Astrocyte (in vitro differentiated cells and primary cell): Measurements from ENCODE around the gene AASS. TPM values are rescaled to one million over a fixed set of nuclear protein-coding genes. Genes with fewer than 3 reads are reported as not detected.
A peak's percentile ranks its signal among the peaks of the same experiment; 100 is the strongest.

Experiments used
- DNase-seq: peaks from one replicate; pipeline ENCODE4 v3.0.0-alpha.2; 2010; ENCODE audit warnings: low read depth
- FAIRE-seq: peaks from 2 replicates; lab custom pipeline; 2011; peaks lifted over from hg19 to GRCh38; lab: Jason Lieb, UNC
- H2AFZ ChIP-seq: 2 replicates; pipeline ENCODE4 v1.6.0; 2012; ENCODE audit warnings: low read depth, low read length, inconsistent platforms
- H3K27ac ChIP-seq: 2 replicates; pipeline ENCODE4 v1.5.1; 2011; ENCODE audit warnings: low read depth, low read length, inconsistent platforms
- H3K27me3 ChIP-seq: 2 replicates; pipeline ENCODE4 v1.6.0; 2011; ENCODE audit warnings: low read length, inconsistent platforms; ENCODE audit not compliant: insufficient read depth
- H3K36me3 ChIP-seq: 2 replicates; pipeline ENCODE4 v1.5.1; 2011; ENCODE audit warnings: low read length, inconsistent platforms; ENCODE audit not compliant: insufficient read depth
- H3K4me1 ChIP-seq: 2 replicates; pipeline ENCODE4 v1.5.1; 2011; ENCODE audit warnings: low read length, inconsistent platforms; ENCODE audit not compliant: insufficient read depth
- H3K4me2 ChIP-seq: 2 replicates; pipeline ENCODE4 v1.6.0; 2012; ENCODE audit warnings: low read length, inconsistent platforms
- H3K4me3 ChIP-seq: 2 replicates; pipeline ENCODE4 v1.5.1; 2011; ENCODE audit warnings: low read depth, mild to moderate bottlenecking, low read length, inconsistent platforms; ENCODE audit not compliant: insufficient read depth
- H3K79me2 ChIP-seq: 2 replicates; pipeline ENCODE4 v1.6.0; 2012; ENCODE audit warnings: mild to moderate bottlenecking, low read length, inconsistent platforms; ENCODE audit not compliant: insufficient read depth
- H3K9ac ChIP-seq: 2 replicates; pipeline ENCODE4 v1.6.0; 2012; ENCODE audit warnings: mild to moderate bottlenecking, low read length, inconsistent platforms
- H3K9me3 ChIP-seq: 2 replicates; pipeline ENCODE4 v1.5.1; 2012; ENCODE audit warnings: low read depth, mild to moderate bottlenecking, low read length, inconsistent platforms; ENCODE audit not compliant: insufficient read depth
- H4K20me1 ChIP-seq: 2 replicates; pipeline ENCODE4 v1.6.0; 2012; ENCODE audit warnings: low read length, inconsistent platforms; ENCODE audit not compliant: insufficient read depth
- H3K27ac Mint-ChIP-seq: one replicate; pipeline ENCODE4 v1.8.0; 2021; ENCODE audit warnings: mild to moderate bottlenecking, mixed read lengths; ENCODE audit not compliant: unreplicated experiment
- H3K27me3 Mint-ChIP-seq: one replicate; pipeline ENCODE4 v1.8.0; 2021; ENCODE audit warnings: low read depth, mixed read lengths; ENCODE audit not compliant: unreplicated experiment
- H3K36me3 Mint-ChIP-seq: one replicate; pipeline ENCODE4 v1.8.0; 2021; ENCODE audit warnings: low read depth, mixed read lengths; ENCODE audit not compliant: unreplicated experiment
- H3K4me1 Mint-ChIP-seq: one replicate; pipeline ENCODE4 v1.8.0; 2021; ENCODE audit warnings: low read depth, mixed read lengths; ENCODE audit not compliant: unreplicated experiment
- H3K4me3 Mint-ChIP-seq: one replicate; pipeline ENCODE4 v1.8.0; 2021; ENCODE audit warnings: mild to moderate bottlenecking, moderate library complexity, mixed read lengths; ENCODE audit not compliant: unreplicated experiment
- H3K9me3 Mint-ChIP-seq: one replicate; pipeline ENCODE4 v1.8.0; 2021; ENCODE audit warnings: mild to moderate bottlenecking, mixed read lengths; ENCODE audit not compliant: unreplicated experiment
- EZH2 ChIP-seq: IDR thresholded peaks from 2 replicates; pipeline ENCODE4 v1.6.1; 2012; ENCODE audit warnings: mild to moderate bottlenecking, low read length, inconsistent platforms; ENCODE audit not compliant: insufficient read depth
- total RNA-seq: library from RNA; stranded (reverse); gene quantifications from 2 replicates; pipeline ENCODE4 v1.2.1, GENCODE V29; 2021
- TF ChIP-seq, protein P1 (sequence below): IDR thresholded peaks from 2 replicates; pipeline ENCODE4 v1.5.1; 2011; ENCODE audit warnings: low read depth, mild to moderate bottlenecking, inconsistent platforms, low read length, moderate library complexity; ENCODE audit not compliant: insufficient read depth

Gene AASS
- total RNA-seq, 1 donor from 2014 or later = 15.6 TPM

DNA sequence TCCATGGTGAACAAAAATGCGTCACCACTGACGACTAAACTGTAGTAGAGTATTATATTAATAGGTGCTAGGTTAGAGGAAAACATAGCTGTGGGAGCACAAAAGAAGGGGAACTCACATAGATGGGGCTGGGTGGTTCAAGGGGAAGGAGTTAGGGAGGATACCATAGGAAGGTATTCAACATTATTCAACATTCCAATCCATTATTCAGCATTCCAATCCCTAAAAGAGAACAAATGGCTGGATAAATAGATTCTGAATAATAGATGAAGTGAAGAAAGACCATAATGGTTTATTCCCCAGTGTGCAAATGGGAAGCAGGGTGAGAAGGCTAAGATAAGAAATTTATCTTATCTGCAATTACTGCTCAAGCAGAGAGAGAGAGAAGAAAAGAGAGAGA is 61.4 kb downstream of the AASS start:
- Mint-ChIP-seq H3K4me3 (no peak overlapping the region), H3K27ac (no peak overlapping the region), H3K27me3 (no peaks in the 10 kb centered on the region), H3K36me3 (peaks cover 15% of the 10 kb centered on the region), H3K9me3 (no peaks in the 10 kb centered on the region), H3K4me1 (no peaks in the 10 kb centered on the region)
- FAIRE-seq (no peak), DNase-seq (peak; percentile 3)
- Histone ChIP-seq H3K79me2 (no peaks in the 10 kb centered on the region), H3K36me3 (peaks cover 3% of the 10 kb centered on the region), H3K27ac (no peak overlapping the region), H3K4me1 (no peaks in the 10 kb centered on the region), H2AFZ (no peak overlapping the region), H3K9ac (no peak overlapping the region), H3K27me3 (no peaks in the 10 kb centered on the region), H3K4me2 (no peak overlapping the region), H4K20me1 (no peaks in the 10 kb centered on the region), H3K4me3 (no peak overlapping the region), H3K9me3 (no peaks in the 10 kb centered on the region)
- TF ChIP-seq, protein P1, sequence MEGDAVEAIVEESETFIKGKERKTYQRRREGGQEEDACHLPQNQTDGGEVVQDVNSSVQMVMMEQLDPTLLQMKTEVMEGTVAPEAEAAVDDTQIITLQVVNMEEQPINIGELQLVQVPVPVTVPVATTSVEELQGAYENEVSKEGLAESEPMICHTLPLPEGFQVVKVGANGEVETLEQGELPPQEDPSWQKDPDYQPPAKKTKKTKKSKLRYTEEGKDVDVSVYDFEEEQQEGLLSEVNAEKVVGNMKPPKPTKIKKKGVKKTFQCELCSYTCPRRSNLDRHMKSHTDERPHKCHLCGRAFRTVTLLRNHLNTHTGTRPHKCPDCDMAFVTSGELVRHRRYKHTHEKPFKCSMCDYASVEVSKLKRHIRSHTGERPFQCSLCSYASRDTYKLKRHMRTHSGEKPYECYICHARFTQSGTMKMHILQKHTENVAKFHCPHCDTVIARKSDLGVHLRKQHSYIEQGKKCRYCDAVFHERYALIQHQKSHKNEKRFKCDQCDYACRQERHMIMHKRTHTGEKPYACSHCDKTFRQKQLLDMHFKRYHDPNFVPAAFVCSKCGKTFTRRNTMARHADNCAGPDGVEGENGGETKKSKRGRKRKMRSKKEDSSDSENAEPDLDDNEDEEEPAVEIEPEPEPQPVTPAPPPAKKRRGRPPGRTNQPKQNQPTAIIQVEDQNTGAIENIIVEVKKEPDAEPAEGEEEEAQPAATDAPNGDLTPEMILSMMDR = no peak
- no peak for TF ChIP-seq EZH2

DNA sequence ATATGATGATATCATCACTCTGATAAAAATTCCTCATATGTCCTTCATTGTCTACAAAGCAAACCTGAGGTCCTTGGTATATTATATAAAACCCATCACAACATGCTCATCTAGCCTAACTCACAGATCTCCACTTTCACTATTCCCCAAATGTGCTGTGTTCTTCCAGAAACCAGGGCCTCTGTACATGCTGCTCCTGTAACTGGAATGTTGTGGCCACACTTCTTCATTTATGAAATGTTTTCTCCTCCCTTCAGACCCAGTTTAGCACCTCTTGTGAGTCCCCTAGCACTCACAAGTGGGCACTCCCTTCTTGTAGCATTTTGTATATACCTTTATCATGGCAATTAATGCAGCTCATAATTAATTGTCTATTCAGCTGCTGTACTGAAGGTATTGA is 61.9 kb downstream of the AASS start:
- Mint-ChIP-seq H3K4me3 (no peak overlapping the region), H3K27me3 (no peaks in the 10 kb centered on the region), H3K4me1 (no peaks in the 10 kb centered on the region), H3K36me3 (peaks cover 20% of the 10 kb centered on the region), H3K27ac (no peak overlapping the region), H3K9me3 (no peaks in the 10 kb centered on the region)
- Histone ChIP-seq H2AFZ (no peak overlapping the region), H3K9me3 (no peaks in the 10 kb centered on the region), H3K4me1 (no peaks in the 10 kb centered on the region), H3K36me3 (peaks cover 3% of the 10 kb centered on the region), H3K27me3 (no peaks in the 10 kb centered on the region), H4K20me1 (no peaks in the 10 kb centered on the region), H3K79me2 (no peaks in the 10 kb centered on the region), H3K4me2 (no peak overlapping the region), H3K9ac (no peak overlapping the region), H3K4me3 (no peak overlapping the region), H3K27ac (no peak overlapping the region)
- FAIRE-seq = no peak
- DNase-seq = no peak
- TF ChIP-seq, protein P1 = no peak
- no peak for TF ChIP-seq EZH2

DNA sequence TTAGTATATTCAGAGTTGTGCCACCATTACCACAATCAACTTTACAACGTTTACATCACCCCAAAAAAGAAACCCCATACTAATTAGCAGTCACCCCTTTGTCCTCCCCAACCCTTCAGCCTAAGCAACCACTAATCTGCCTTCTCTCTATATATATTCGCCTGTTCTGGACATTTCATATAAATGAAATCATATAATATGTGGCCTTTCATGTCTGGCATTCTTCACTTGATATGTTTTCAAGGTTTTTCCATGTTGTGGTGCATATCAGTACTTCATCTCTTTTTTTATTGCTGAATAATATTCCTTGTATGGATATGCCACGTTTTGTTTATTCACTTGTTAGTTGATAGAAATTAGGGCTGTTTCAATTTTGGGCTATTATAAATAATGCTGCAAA is 70.4 kb downstream of the AASS start:
- Histone ChIP-seq H3K27ac (no peak overlapping the region), H3K79me2 (no peaks in the 10 kb centered on the region), H3K4me1 (no peaks in the 10 kb centered on the region), H3K27me3 (no peaks in the 10 kb centered on the region), H3K9ac (no peak overlapping the region), H4K20me1 (no peaks in the 10 kb centered on the region), H3K9me3 (no peaks in the 10 kb centered on the region), H3K4me2 (no peak overlapping the region), H3K36me3 (peaks cover 7% of the 10 kb centered on the region), H2AFZ (no peak overlapping the region), H3K4me3 (no peak overlapping the region)
- Mint-ChIP-seq H3K4me3 (no peak overlapping the region), H3K9me3 (no peaks in the 10 kb centered on the region), H3K27me3 (no peaks in the 10 kb centered on the region), H3K36me3 (peaks cover 14% of the 10 kb centered on the region), H3K27ac (no peak overlapping the region), H3K4me1 (peaks cover 3% of the 10 kb centered on the region)
- no peak for TF ChIP-seq EZH2
- TF ChIP-seq, protein P1 = no peak
- FAIRE-seq (no peak), DNase-seq (no peak)
